HEK293 (cell line): ENCODE data around the gene SLC10A7.

Source experiments
- CTCF ChIA-PET: fragments of 350-600 bp; formaldehyde crosslinking; extraction: SDS; loops from one replicate; lab custom pipeline; 2021; ENCODE audit warnings: antibody characterized with exemption; lab: Yijun Ruan, JAX
- POLR2A ChIA-PET: fragments of 300-600 bp; formaldehyde crosslinking; extraction: SDS; loops from one replicate; lab custom pipeline; 2020; ENCODE audit warnings: antibody characterized with exemption, inconsistent platforms; lab: Yijun Ruan, JAX
- H3K27ac ChIP-seq: fragments of 200-500 bp; sonication (Bioruptor generic); 2 replicates; pipeline ENCODE4 v1.5.1; 2014; ENCODE audit warnings: low read depth, low read length, control low read depth, inconsistent platforms; ENCODE audit errors: extremely low read depth
- H3K36me3 ChIP-seq, 2 experiments: fragments of 200-500 bp in 1 of 2; sonication (Bioruptor generic) in 1 of 2; 1 replicate in 1 of 2; 2 replicates in 1 of 2; pipeline ENCODE4 v1.5.1; 2014 to 2017; ENCODE audit warnings: inconsistent platforms in 2 of 2, low read length in 2 of 2; ENCODE audit not compliant: control insufficient read depth in 2 of 2, insufficient read depth in 1 of 2
- H3K4me1 ChIP-seq: fragments of 200-500 bp; sonication (Bioruptor generic); 2 replicates; pipeline ENCODE4 v1.5.1; 2014; ENCODE audit warnings: mild to moderate bottlenecking, low read length, inconsistent platforms; ENCODE audit not compliant: control insufficient read depth, insufficient read depth
- H3K4me3 ChIP-seq: 2 replicates; pipeline ENCODE4 v1.5.1; 2011; ENCODE audit warnings: low read depth, mild to moderate bottlenecking, control low read depth, low read length, moderate library complexity
- H3K9me3 ChIP-seq: fragments of 200-500 bp; sonication (Bioruptor generic); 2 replicates; pipeline ENCODE4 v1.5.1; 2014; ENCODE audit warnings: low read depth, low read length, inconsistent platforms; ENCODE audit not compliant: control insufficient read depth, insufficient read depth
- ELK4 ChIP-seq: IDR thresholded peaks from 2 replicates; pipeline ENCODE4 v1.6.1; 2011; ENCODE audit warnings: mild to moderate bottlenecking, low read depth, low read length, borderline replicate concordance
- KLF17 ChIP-seq: fragments of 450-650 bp; formaldehyde crosslinking; IDR thresholded peaks from 2 replicates; pipeline ENCODE4 v1.5.1; 2016; ENCODE audit warnings: missing biosample characterization, missing genetic modification characterization
- KLF7 ChIP-seq: fragments of 450-650 bp; formaldehyde crosslinking; IDR thresholded peaks from 2 replicates; pipeline ENCODE4 v1.5.1; 2016; ENCODE audit warnings: missing biosample characterization, missing genetic modification characterization, borderline replicate concordance
- KLF8 ChIP-seq: fragments of 450-650 bp; formaldehyde crosslinking; IDR thresholded peaks from 2 replicates; pipeline ENCODE4 v1.5.1; 2016; ENCODE audit warnings: missing biosample characterization, missing genetic modification characterization
- PRDM2 ChIP-seq: fragments of 450-650 bp; formaldehyde crosslinking; IDR thresholded peaks from 2 replicates; pipeline ENCODE4 v1.5.1; 2016; ENCODE audit warnings: missing biosample characterization, missing genetic modification characterization, borderline replicate concordance
- PRDM6 ChIP-seq: fragments of 450-650 bp; formaldehyde crosslinking; IDR thresholded peaks from 2 replicates; pipeline ENCODE4 v1.5.1; 2017; ENCODE audit warnings: missing biosample characterization, missing genetic modification characterization
- YY2 ChIP-seq: fragments of 450-650 bp; formaldehyde crosslinking; IDR thresholded peaks from 2 replicates; pipeline ENCODE4 v1.5.1; 2016; ENCODE audit warnings: missing biosample characterization, missing genetic modification characterization
- ZFHX2 ChIP-seq: fragments of 450-650 bp; formaldehyde crosslinking; conservative IDR thresholded peaks from 2 replicates; pipeline ENCODE4 v1.5.1; 2016; ENCODE audit warnings: missing biosample characterization, missing genetic modification characterization
- ZFP41 ChIP-seq: fragments of 450-650 bp; formaldehyde crosslinking; IDR thresholded peaks from 2 replicates; pipeline ENCODE4 v1.5.1; 2016; ENCODE audit warnings: missing biosample characterization, missing genetic modification characterization, borderline replicate concordance
- ZNF132 ChIP-seq: fragments of 450-650 bp; formaldehyde crosslinking; IDR thresholded peaks from 2 replicates; pipeline ENCODE4 v1.5.1; 2017; ENCODE audit warnings: missing biosample characterization, missing genetic modification characterization, borderline replicate concordance
- ZNF175 ChIP-seq: fragments of 450-650 bp; formaldehyde crosslinking; IDR thresholded peaks from 2 replicates; pipeline ENCODE4 v1.5.1; 2016; ENCODE audit warnings: missing biosample characterization, missing genetic modification characterization
- ZNF202 ChIP-seq: fragments of 450-650 bp; formaldehyde crosslinking; IDR thresholded peaks from 2 replicates; pipeline ENCODE4 v1.5.1; 2016; ENCODE audit warnings: missing biosample characterization, missing genetic modification characterization, borderline replicate concordance
- ZNF248 ChIP-seq: fragments of 450-650 bp; formaldehyde crosslinking; IDR thresholded peaks from 2 replicates; pipeline ENCODE4 v1.5.1; 2017; ENCODE audit warnings: missing biosample characterization, missing genetic modification characterization
- ZNF280C ChIP-seq: fragments of 450-650 bp; formaldehyde crosslinking; IDR thresholded peaks from 2 replicates; pipeline ENCODE4 v1.5.1; 2016; ENCODE audit warnings: missing biosample characterization, missing genetic modification characterization
- ZNF37A ChIP-seq: fragments of 450-650 bp; IDR thresholded peaks from 2 replicates; pipeline ENCODE4 v1.5.1; 2018; ENCODE audit warnings: missing biosample characterization, missing genetic modification characterization
- ZNF549 ChIP-seq: fragments of 450-650 bp; IDR thresholded peaks from 2 replicates; pipeline ENCODE4 v1.5.1; 2018; ENCODE audit warnings: missing biosample characterization, missing genetic modification characterization, mild to moderate bottlenecking, inconsistent platforms, moderate library complexity
- ZNF830 ChIP-seq: fragments of 450-650 bp; IDR thresholded peaks from 2 replicates; pipeline ENCODE4 v1.5.0; 2018; ENCODE audit warnings: missing biosample characterization, missing genetic modification characterization, low read depth, mild to moderate bottlenecking, moderate library complexity
- ZSCAN23 ChIP-seq: fragments of 450-650 bp; formaldehyde crosslinking; IDR thresholded peaks from 2 replicates; pipeline ENCODE4 v1.5.1; 2016; ENCODE audit warnings: missing biosample characterization, missing genetic modification characterization

Gene SLC10A7

GRCh38 chr4:146567396-146567795 lies 45.7 kb upstream of the SLC10A7 start:
- POLR2A ChIA-PET = no interaction called here
- Histone ChIP-seq H3K4me1 (no peaks in the 10 kb centered on the region), H3K36me3 (no peaks in the 10 kb centered on the region), H3K4me3 (no peak overlapping the region), H3K9me3 (no peaks in the 10 kb centered on the region), H3K27ac (no peak overlapping the region)
- CTCF ChIA-PET = no interaction called here
- TF ChIP-seq ZNF202 (tag by site-specific recombination) = no peak
- TF ChIP-seq ZNF132 = no peak
- no peak for TF ChIP-seq KLF8 (tag by site-specific recombination)
- no peak for TF ChIP-seq ZNF830 (tag by site-specific recombination)
- no peak for TF ChIP-seq YY2 (tag by site-specific recombination)
- no peak for TF ChIP-seq ZNF175 (tag by site-specific recombination)
- TF ChIP-seq ZNF280C (tag by site-specific recombination) = no peak
- TF ChIP-seq ZSCAN23 (tag by site-specific recombination) = no peak
- no peak for TF ChIP-seq ZNF549 (tag by site-specific recombination)
- no peak for TF ChIP-seq KLF7 (tag by site-specific recombination)
- no peak for TF ChIP-seq KLF17

GRCh38 chr4:146564492-146564891 lies 42.8 kb upstream of the SLC10A7 start:
- ChIA-PET POLR2A (no interaction called here), CTCF (no interaction called here)
- Histone ChIP-seq H3K27ac (no peak overlapping the region), H3K9me3 (no peaks in the 10 kb centered on the region), H3K4me1 (no peaks in the 10 kb centered on the region), H3K36me3 (no peaks in the 10 kb centered on the region), H3K4me3 (no peak overlapping the region)
- TF ChIP-seq ZNF37A (tag by site-specific recombination) = no peak
- no peak for TF ChIP-seq PRDM2 (tag by site-specific recombination)
- TF ChIP-seq ZNF830 (tag by site-specific recombination) = no peak
- no peak for TF ChIP-seq ELK4
- no peak for TF ChIP-seq ZFP41 (tag by site-specific recombination)
- TF ChIP-seq ZFHX2 (tag by site-specific recombination) = no peak
- TF ChIP-seq ZNF248 (tag by site-specific recombination) = no peak
- TF ChIP-seq PRDM6 (tag by site-specific recombination) = no peak
